Activated CD8-positive, alpha-beta memory T cell treated with anti-CD3 and anti-CD28 coated beads for 48 hours (primary cell): ENCODE results near the gene TAF11L7.
"Not testable (repeated sequence)": the region's sequence is repeated elsewhere in the genome, so short reads cannot be mapped to it uniquely, and the experiment has no call there.

Experiments
- DNase-seq, 3 experiments: peaks; one replicate each; pipeline ENCODE4 v3.0.0-alpha.2; 2020; ENCODE audit warnings: low read depth in 2 of 3, low spot score in 2 of 3

The TAF11L7 gene

GRCh38 chr5:17585658-17586057 lies at the start of gene TAF11L7:
Gene TAF11L7 (minus strand): TSS chr5:17585758.
- DNase-seq: not testable (repeated sequence)

DNA sequence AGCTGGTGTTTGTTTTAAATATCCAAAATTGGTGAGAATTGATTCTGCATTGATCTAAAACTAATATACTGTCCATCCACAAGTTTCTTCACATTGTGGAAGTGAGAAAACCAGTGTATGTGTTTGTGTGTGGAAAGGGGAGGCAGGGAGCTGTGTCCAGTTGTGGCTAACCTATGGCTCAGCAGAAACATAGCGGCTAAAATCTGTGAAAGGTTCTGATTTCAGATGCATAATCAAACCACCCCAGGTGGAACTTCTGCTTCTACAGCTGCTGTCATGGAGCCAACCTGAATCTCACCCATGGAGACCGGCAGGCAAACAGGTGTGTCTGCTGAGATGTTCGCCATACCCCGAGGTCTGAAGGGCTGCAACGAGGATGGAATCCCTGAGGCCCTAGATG lies 48.6 kb upstream of the TAF11L7 start, which contains the start of gene TAF11L14:
Gene TAF11L14, plus strand, starts transcription at position 301 of the 400 bp plus-strand sequence.
- DNase-seq: no peak

DNA sequence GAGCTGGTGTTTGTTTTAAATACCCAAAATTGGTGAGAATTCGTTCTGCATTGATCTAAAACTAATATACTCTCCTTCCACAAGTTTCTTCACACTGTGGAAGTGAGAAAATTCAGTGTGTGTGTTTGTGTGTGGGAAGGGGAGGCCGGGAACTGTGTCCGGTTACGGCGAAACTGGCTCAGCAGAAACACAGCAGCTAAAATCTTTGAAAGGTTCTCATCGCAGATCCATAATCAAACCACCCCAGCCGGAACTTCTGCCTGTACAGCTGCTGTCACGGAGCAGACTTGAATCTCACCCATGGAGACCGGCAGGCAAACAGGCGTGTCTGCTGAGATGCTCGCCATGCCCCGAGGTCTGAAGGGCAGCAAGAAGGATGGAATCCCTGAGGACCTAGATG lies 46.2 kb upstream of the TAF11L7 start, which contains the start of gene TAF11L13:
Gene TAF11L13, plus strand, starts transcription at position 301 of the 400 bp plus-strand sequence.
- DNase-seq: not testable (repeated sequence)

DNA sequence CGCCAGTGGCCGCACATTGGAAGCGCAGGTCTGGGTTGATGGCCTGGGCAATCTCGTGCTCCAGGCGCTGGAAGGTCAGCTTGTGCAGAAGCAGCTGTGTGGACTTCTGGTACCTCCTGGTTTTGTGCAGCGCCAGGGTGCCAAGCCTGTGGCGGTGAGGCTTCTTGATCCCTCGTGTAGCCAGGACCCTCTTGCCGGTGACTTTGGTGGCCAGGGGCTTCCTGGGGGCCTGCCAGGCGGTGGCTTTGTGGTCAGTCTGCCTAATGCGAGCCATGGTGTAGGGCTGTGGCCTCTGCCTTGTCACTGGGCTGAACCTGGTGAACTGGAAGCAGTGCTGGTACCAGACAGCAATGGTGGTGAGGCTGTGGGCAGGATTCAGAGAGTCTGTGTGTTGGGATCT lies 40.1 kb upstream of the TAF11L7 start:
- DNase-seq: no peak

DNA sequence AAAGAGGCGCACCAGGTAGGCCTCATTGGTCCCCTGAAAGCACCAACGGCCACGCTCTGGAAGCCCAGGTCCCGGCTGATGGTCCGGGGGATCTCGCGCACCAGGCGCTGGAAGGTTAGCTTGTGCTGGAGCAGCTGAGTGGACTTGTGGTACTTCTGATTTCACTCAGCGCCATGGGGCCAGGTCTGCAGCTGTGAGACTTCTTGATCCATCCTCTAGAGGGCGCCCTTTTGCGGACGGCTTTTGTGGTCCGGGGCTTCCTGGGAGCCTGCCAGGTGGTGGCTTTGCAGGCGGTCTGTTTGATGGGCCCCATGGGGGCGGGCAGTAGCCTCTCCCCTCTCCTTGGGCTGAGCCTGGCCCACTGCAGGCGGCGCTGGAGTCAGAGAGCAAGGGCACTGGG lies 35.1 kb upstream of the TAF11L7 start:
- DNase-seq: no peak

DNA sequence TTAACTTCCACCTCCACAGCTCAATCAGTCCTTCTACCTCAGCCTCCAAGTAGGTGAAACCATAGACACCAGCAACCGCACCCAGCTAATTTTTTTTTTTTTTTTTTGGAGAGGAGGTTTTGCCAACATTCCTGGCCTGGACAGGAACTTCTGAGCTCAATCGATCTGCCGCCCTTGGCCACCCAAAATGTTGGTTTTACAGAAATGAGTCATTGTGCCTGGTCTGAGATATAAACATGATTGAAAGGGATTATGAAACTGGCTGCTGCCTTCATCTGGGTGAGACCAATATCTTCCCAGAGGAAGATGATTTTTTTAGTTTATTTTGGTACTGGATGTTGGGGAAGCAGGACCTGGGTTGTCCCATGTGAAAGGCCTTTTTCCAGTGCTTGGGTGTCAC lies 33.8 kb upstream of the TAF11L7 start:
- DNase-seq: no peak

DNA sequence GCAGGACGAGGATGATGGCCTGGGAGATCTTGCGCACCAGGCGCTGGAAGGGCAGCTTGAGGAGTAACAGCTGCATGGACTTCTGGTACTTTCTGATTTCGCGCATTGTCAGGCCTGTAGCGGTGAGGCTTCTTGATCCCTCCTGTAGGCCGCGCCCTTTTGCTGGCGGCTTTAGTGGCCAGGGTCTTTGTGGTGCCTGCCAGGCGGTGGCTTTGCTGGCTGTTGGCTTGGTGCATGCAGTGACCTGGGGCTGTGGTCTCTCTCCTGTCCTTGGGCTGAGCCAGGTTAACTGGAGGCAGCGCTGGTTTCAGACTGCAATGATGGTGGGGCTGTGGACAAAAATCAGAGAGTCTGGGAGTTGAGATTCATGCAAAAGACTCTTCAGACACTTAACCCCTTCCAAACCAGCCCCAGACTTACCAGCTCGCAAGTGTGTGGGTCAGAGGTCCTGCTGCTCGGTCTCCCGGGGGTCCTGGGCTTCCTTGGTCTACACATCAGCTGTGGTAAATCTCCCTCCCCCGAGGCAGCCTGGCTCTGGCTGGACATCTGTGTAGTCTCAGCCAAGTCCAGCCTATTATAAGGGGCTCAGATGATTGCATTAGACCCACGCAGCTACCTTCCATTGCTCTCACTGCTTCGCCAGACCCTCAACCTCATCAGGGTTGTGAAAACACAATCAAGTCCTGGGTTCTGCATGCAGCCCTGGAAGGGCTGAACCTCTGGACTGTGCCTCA lies 29.5 kb upstream of the TAF11L7 start:
- DNase-seq: no peak

- not testable (repeated sequence) for DNase-seq
These were observed 24.5 kb upstream of the TAF11L7 start, which contains the start of gene TAF11L12 for GRCh38 chr5:17610092-17610491. Gene TAF11L12 (plus strand): TSS chr5:17610392.

DNA sequence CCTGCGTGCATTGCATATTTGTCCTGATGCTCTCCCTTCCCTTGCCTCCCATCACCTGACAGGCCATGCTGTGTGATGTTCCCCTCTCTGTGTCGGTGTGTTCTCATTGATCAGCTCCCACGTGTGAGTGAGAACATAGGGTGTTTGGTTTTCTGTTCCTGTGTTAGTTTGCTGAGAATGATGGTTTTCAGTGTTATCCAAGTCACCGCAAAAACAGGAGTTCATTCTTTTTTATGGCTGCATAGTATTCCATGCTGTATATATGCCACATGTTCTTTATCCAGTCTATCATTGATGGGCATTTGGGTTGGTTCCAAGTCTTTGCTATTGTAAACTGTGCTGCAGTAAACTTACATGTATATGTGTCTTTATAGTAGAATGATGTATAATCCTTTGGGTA lies 21.9 kb upstream of the TAF11L7 start:
- not testable (repeated sequence) for DNase-seq

DNA sequence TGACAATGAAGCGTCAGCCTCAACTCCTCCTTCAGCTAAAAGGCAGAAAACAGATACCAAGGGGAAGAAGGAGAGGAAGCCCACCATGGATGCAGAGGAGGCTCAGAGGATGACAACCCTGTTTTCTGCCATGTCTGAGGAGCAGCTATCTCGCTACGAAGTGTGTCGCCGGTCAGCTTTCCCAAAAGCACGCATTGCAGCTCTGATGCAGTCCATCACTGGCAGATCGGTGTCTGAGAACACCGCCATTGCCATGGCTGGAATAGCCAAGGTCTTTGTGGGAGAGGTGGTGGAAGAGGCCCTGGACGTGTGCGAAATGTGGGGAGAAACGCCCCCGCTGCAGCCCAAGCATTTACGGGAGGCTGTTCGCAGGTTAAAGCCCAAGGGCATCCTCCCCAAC lies 19.4 kb upstream of the TAF11L7 start:
- no peak for DNase-seq

- not testable (repeated sequence) for DNase-seq
These were observed 18.3 kb upstream of the TAF11L7 start, which contains the start of gene TAF11L11 for GRCh38 chr5:17603880-17604279. Gene TAF11L11 (plus strand): TSS chr5:17604183.

GRCh38 chr5:17597728-17598127 lies 12.2 kb upstream of the TAF11L7 start, which contains the start of gene TAF11L10:
Gene TAF11L10 (minus strand): TSS chr5:17597828.
- not testable (repeated sequence) for DNase-seq

DNA sequence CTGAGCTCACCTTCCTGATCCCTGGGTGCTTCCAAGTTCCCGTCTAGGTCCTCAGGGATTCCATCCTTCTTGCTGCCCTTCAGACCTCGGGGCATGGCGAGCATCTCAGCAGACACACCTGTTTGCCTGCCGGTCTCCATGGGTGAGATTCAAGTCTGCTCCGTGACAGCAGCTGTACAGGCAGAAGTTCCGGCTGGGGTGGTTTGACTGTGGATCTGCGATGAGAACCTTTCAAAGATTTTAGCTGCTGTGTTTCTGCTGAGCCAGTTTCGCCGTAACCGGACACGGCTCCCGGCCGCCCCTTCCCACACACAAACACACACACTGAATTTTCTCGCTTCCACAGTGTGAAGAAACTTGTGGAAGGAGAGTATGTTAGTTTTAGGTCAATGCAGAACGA lies 8.7 kb upstream of the TAF11L7 start, which contains the start of gene TAF11L9:
Gene TAF11L9, minus strand, starts transcription at position 140 of the 400 bp plus-strand sequence.
- DNase-seq: not testable (repeated sequence)

GRCh38 chr5:17590860-17591259 lies 5.3 kb upstream of the TAF11L7 start, which contains the start of gene TAF11L8:
Gene TAF11L8 (minus strand): TSS chr5:17590960.
- not testable (repeated sequence) for DNase-seq
